ENCODE data around the gene LRRC27.
"Not testable (repeated sequence)": the region's sequence is repeated elsewhere in the genome, so short reads cannot be mapped to it uniquely, and the experiment has no call there.

Gene LRRC27

DNA sequence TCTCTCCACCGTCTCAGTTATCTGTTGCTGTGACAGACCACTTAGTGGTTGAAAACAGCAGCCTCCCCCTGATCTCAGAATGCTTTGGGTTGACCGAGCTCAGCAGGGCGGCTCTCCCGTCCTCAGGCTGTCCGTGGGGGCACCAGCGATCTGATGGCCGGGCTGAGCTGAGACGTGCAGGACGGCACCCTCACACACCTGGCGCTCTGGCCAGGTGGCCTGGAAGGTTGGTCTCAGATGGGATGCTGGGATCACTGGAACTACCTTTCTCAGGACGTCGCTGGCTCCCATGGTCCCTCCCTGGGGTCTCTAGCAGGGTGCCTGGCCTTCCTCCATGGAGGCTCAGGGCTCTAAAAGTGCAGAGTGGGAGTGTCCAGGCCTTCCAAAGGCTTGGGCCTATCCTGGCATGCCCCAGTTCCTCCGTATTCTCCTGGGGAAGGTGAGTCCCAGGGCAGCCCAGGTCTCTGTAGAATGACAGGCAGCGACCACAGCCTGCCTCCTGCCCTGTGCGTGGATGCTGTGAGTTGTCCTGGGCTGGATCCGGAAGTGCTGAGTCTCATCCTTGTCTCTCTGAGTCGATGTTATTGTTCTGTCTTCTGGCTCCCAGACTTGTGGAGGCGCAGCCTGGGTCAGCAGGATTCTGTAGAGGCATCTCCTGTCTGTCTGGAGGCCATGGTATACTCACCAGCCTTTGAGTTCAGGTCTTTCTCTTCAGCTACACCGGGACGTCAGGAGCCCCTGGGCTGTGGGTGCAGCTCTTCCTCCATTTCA is 52.8 kb downstream of the LRRC27 start:
- no peaks in the 10 kb centered on the region for H3K4me1 ChIP-seq

DNA sequence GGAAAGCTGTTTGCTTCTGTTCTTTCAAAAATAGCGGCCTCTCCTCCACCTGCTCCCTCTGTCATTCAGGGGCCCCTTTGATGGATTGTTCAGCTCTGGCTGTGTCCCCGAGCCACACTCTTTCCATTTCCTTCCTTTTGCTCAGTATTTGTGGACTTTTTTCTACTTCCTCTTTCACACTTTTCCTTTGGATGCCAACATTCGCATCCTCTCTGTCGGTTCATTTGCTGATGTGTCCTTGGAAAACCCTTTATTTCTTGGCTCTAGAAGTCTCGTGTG is 53.3 kb downstream of the LRRC27 start:
- no peak for DNase-seq
- TF ChIP-seq, protein P1, sequence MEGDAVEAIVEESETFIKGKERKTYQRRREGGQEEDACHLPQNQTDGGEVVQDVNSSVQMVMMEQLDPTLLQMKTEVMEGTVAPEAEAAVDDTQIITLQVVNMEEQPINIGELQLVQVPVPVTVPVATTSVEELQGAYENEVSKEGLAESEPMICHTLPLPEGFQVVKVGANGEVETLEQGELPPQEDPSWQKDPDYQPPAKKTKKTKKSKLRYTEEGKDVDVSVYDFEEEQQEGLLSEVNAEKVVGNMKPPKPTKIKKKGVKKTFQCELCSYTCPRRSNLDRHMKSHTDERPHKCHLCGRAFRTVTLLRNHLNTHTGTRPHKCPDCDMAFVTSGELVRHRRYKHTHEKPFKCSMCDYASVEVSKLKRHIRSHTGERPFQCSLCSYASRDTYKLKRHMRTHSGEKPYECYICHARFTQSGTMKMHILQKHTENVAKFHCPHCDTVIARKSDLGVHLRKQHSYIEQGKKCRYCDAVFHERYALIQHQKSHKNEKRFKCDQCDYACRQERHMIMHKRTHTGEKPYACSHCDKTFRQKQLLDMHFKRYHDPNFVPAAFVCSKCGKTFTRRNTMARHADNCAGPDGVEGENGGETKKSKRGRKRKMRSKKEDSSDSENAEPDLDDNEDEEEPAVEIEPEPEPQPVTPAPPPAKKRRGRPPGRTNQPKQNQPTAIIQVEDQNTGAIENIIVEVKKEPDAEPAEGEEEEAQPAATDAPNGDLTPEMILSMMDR (IDR thresholded peaks at IDR 0.05; ENCODE audit: low read depth, low read length): no peak
- Histone ChIP-seq H3K4me1 (no peaks in the 10 kb centered on the region), H3K4me3 (ENCODE audit: low read depth, low read length) (no peak overlapping the region), H3K36me3 (no peaks in the 10 kb centered on the region), H3K27me3 (no peaks in the 10 kb centered on the region), H3K9me3 (no peaks in the 10 kb centered on the region)

More for the DNA sequence above, 52.8 kb downstream of the LRRC27 start:
- no peaks in the 10 kb centered on the region for H3K36me3 ChIP-seq
- TF ChIP-seq, protein P1 (IDR thresholded peaks at IDR 0.05; ENCODE audit: low read depth, low read length): no peak
- no peaks in the 10 kb centered on the region for H3K9me3 ChIP-seq
- no peak for DNase-seq
- no peak overlapping the region for H3K4me3 ChIP-seq (ENCODE audit: low read depth, low read length)
- no peaks in the 10 kb centered on the region for H3K27me3 ChIP-seq

DNA sequence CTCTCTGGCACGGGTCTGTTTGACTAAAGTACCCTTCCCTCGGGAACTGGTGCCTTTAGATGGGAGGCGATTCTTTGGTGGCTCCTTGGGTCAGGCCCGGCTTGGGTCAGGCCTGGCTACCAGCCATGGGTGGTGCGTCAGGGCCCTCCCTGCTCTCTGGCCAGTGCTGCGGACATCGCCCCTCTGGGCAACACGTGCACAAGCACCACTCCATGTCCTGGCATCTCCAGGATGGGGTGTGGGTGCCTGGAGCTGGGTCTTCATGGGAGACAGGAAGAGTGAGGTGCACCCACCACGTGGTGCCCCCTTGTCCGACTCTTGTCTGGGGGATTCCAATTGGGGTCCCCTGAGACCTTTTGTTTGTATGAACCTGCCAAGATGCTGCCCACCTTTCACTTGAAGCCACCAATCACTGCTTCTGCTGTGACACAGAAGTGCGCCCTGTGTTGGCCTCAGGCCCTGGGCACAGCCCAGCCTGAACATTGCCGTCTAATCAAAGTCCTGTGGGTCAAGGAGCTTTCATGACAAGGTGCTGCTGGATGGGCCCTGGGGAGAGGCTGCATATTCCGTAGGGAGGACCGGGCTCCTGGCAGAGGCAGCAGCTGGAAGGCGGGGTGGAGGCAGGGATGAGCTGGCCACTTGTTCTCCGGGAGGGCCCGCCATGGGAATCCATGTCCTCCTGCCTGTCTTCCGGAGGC is 53.9 kb downstream of the LRRC27 start:
- H3K9me3 ChIP-seq: no peaks in the 10 kb centered on the region
- no peaks in the 10 kb centered on the region for H3K27me3 ChIP-seq
- H3K4me1 ChIP-seq: no peaks in the 10 kb centered on the region
- DNase-seq: no peak
- no peaks in the 10 kb centered on the region for H3K36me3 ChIP-seq
- no peak overlapping the region for H3K4me3 ChIP-seq (ENCODE audit: low read depth, low read length)
- TF ChIP-seq, protein P1 (IDR thresholded peaks at IDR 0.05; ENCODE audit: low read depth, low read length): no peak

DNA sequence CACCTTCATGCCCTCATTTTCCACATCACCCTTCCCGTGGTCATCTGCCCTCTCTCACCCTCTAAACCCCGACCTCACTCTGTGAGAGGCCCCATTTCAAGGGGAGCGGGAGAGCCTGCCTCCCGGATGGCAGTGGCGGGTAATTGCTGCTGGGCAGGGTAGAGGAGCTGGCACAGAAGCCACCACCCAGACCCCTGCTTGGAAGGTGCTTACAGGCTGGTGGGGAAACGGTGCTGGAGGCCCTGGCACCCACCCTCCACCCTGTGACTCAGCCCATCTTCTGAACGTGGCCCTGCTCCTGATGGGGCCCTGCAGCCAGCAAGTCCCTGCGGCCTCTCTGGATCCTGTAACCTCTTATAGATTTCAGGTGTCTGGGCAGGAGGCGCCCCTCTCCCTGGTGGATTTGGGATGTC is 54.4 kb downstream of the LRRC27 start:
- H3K9me3 ChIP-seq: no peaks in the 10 kb centered on the region
- H3K4me3 ChIP-seq (ENCODE audit: low read depth, low read length): no peak overlapping the region
- no peaks in the 10 kb centered on the region for H3K27me3 ChIP-seq
- TF ChIP-seq, protein P1 (IDR thresholded peaks at IDR 0.05; ENCODE audit: low read depth, low read length): no peak
- DNase-seq: no peak
- no peaks in the 10 kb centered on the region for H3K4me1 ChIP-seq
- no peaks in the 10 kb centered on the region for H3K36me3 ChIP-seq

DNA sequence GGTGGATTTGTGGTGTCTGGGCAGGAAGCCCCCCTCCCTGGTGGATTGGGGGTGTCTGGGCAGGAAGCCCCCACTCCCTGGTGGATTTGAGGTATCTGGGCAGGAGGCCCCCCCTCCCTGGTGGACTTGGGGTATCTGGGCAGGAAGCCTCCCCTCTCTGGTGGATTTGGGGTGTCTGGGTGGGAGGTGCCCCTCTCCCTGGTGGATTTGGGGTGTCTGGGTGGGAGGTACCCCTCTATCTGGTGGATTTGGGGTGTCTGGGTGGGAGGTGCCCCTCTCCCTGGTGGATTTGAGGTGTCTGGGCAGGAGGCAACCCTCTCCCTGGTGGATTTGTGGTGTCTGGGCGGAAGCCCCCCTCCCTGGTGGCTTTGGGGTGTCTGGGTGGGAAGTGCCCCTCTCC is 54.9 kb downstream of the LRRC27 start:
- not testable (repeated sequence) for DNase-seq; H3K36me3 ChIP-seq; H3K4me3 ChIP-seq (ENCODE audit: low read depth, low read length); H3K4me1 ChIP-seq; H3K27me3 ChIP-seq; H3K9me3 ChIP-seq

DNA sequence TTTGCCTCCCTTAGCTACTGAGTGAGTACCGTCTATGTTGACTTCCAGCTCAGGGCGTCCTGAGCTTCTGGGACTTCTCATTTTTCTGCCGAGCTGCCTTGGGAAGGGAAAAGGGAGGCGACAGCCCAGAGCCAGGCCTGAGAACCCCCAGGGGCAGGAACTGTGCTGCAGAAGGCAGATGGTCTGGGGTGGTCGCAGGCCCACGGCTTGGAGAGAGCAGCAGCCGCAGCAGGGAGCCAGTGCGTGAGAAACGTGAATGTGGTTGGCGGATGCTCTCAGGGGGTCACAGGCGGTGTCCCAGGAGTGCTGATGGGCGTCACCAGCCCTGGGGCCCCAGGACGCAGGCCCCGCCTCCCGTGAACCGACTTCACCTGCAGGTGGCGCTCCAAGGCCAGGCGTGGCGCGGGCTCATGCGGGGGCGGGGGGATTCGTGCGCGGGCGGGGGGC is 55.8 kb downstream of the LRRC27 start:
- H3K36me3 ChIP-seq: no peaks in the 10 kb centered on the region
- DNase-seq: peak; percentile 76
- no peaks in the 10 kb centered on the region for H3K9me3 ChIP-seq
- no peak overlapping the region for H3K4me3 ChIP-seq (ENCODE audit: low read depth, low read length)
- H3K4me1 ChIP-seq: no peaks in the 10 kb centered on the region
- H3K27me3 ChIP-seq: no peaks in the 10 kb centered on the region
- TF ChIP-seq, protein P1 (IDR thresholded peaks at IDR 0.05; ENCODE audit: low read depth, low read length): peak; percentile 51

All from BE2C (cell line).